Activated T-helper 1 cell treated with Interleukin-2 at 50 U/mL for 16 hours (primary cell): Measurements from ENCODE around the gene CD226.

Experiments
- DNase-seq: peaks from one replicate; pipeline ENCODE4 v3.0.0-alpha.2; 2020; ENCODE audit warnings: low read depth

CD226 gene

DNA sequence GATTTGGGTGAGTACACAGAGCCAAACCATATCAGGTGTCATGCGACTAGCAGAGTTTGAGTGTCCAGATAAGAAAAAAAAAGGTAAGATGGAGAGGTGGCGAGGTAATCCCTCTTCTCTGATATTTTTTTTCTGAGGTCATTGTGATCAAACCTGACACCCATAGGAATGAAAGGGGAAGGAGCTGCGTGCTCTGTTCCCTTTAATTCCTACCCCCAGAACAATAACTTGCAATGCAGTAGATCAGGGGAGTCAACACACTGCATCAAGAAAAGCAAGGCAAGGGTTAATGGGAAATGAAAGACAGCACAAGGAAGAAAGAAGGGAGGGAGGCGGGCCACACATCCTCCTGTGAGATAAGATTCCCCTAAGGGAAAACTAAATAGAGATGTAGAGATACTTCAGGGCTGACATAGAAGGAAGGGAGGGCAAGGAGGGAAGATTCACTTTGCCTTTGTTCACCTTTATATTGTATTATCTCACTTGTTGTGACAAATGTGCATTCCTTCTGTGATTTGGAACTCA, 132.8 kb downstream of the CD226 start:
- DNase-seq, result no peak

DNA sequence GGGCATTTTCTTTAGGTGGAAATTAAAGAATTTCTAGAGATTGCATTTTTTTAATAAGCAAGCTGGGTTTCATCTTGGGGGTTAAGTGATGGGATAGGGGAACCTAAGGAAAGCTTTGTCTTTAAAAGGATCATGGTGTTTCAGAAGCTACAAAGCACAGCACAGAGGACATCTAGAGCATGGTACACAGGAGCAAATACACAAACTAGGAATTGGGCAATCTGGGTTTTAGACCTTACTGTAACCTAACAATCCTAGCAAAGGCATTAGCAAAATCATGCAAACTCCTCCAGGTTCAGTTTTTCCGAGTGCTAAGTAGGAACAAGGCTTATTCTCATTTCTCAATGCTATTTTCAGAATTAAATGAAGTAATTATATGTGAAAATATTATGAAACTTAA, 134.1 kb downstream of the CD226 start:
- no peak for DNase-seq

DNA sequence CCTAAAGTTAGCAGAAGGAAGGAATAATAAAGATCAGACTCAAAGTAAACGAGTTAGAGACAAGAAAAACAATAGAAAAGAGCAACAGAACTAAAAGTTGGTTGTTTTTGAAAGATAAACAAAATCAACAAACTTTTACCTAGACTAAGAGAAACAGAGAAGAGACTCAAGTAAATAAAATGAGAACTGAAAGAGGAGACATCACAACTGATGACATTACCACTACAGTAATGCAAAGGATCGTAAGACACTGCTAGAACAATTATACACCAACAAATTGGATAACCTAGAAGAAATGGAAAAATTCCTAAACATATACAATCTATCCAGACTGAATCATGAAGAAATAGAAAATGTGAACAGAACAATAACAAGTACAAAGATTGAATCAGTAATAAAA, 139.3 kb downstream of the CD226 start:
- no peak for DNase-seq

DNA sequence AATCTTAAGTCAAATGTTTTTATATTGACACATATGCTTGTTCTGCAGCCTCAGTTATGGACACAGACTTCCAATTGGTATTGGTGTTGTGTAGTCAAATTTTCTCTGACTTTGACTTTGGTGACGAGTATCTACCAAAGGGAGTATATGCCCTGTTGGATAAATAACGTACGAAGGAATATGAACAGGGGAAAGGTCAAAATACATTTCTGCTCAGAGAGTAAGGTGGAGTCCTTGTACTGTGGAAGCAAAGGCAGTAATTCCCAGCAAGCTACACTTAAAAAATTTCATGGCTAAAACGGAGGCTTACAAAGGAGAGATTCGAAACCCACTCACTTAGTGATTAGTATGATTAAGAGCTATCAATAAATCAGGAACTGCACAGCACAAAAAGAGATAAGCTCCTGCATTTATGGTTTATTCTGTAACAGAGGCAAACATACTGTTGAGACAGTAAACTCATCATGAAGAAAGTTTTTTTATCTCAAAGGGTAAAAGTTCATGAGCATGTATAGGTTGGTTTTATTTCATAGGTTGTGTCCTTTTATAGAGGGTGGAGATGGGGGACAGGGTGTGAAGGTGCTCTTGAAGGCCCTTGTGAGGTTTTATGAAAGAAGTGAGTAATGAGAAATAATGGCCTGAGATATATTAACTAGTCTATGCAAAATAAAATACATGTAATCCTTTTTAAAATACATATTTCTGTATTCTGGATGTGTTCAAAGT, 142.7 kb downstream of the CD226 start:
- DNase-seq, result no peak
